ENCODE measurements around the gene SDF4.

GRCh38 chr1:1171161-1171545, 60.6 kb downstream of the SDF4 start:
- TF ChIP-seq, protein P1, sequence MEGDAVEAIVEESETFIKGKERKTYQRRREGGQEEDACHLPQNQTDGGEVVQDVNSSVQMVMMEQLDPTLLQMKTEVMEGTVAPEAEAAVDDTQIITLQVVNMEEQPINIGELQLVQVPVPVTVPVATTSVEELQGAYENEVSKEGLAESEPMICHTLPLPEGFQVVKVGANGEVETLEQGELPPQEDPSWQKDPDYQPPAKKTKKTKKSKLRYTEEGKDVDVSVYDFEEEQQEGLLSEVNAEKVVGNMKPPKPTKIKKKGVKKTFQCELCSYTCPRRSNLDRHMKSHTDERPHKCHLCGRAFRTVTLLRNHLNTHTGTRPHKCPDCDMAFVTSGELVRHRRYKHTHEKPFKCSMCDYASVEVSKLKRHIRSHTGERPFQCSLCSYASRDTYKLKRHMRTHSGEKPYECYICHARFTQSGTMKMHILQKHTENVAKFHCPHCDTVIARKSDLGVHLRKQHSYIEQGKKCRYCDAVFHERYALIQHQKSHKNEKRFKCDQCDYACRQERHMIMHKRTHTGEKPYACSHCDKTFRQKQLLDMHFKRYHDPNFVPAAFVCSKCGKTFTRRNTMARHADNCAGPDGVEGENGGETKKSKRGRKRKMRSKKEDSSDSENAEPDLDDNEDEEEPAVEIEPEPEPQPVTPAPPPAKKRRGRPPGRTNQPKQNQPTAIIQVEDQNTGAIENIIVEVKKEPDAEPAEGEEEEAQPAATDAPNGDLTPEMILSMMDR (IDR thresholded peaks at IDR 0.05), result no peak
- no peak for TF ChIP-seq POLR2A (IDR thresholded peaks at IDR 0.05)

Data from heart left ventricle (tissue), 13 donors.